SK-N-SH treated with all-trans-retinoic acid at 6 μM for 48 hours (cell line): ENCODE data around the gene ZNF451.

ENCODE experiments used
- ATAC-seq: fragments of 200-7000 bp; cut with Tn5 transposase; 3 replicates; pipeline ENCODE4 v1.9.1; 2020; ENCODE audit warnings: mild to moderate bottlenecking, moderate library complexity
- ARNTL ChIP-seq: fragments of 450-650 bp; formaldehyde crosslinking; IDR thresholded peaks from 2 replicates; pipeline ENCODE4 v1.5.0; 2020; ENCODE audit warnings: low read depth, mild to moderate bottlenecking, moderate library complexity, borderline replicate concordance
- BACH2 ChIP-seq: fragments of 250-450 bp; sonication (Bioruptor Pico); IDR thresholded peaks from 2 replicates; pipeline ENCODE4 v1.9.0; 2021; ENCODE audit warnings: mild to moderate bottlenecking, borderline replicate concordance
- CREB5 ChIP-seq: fragments of 250-450 bp; sonication (Bioruptor Pico); IDR thresholded peaks from 2 replicates; pipeline ENCODE4 v1.5.1; 2020; ENCODE audit warnings: low read depth, mild to moderate bottlenecking, moderate library complexity
- CSDC2 ChIP-seq: fragments of 250-450 bp; sonication (Bioruptor Pico); IDR thresholded peaks from 2 replicates; pipeline ENCODE4 v1.5.0; 2020; ENCODE audit warnings: mild to moderate bottlenecking, moderate library complexity
- CSRNP3 ChIP-seq: fragments of 250-450 bp; sonication (Bioruptor Pico); IDR thresholded peaks from 2 replicates; pipeline ENCODE4 v1.5.1; 2021; ENCODE audit warnings: mild to moderate bottlenecking, moderate library complexity
- ESRRG ChIP-seq: fragments of 250-450 bp; sonication (Bioruptor Pico); IDR thresholded peaks from 2 replicates; pipeline ENCODE4 v1.6.1; 2021; ENCODE audit warnings: mild to moderate bottlenecking
- GLIS3 ChIP-seq: fragments of 250-450 bp; sonication (Bioruptor Pico); IDR thresholded peaks from 2 replicates; pipeline ENCODE4 v1.5.0; 2020; ENCODE audit warnings: mild to moderate bottlenecking, moderate library complexity
- ISL1 ChIP-seq: fragments of 250-450 bp; sonication (Bioruptor Pico); IDR thresholded peaks from 2 replicates; pipeline ENCODE4 v2.1.2; 2022; ENCODE audit warnings: mild to moderate bottlenecking, moderate library complexity
- OSR1 ChIP-seq: fragments of 250-450 bp; sonication (Bioruptor Pico); IDR thresholded peaks from 2 replicates; pipeline ENCODE4 v1.8.0; 2022; ENCODE audit warnings: moderate library complexity, mild to moderate bottlenecking, inconsistent platforms
- PATZ1 ChIP-seq: fragments of 250-450 bp; sonication (Bioruptor Pico); IDR thresholded peaks from 2 replicates; pipeline ENCODE4 v1.8.0; 2020; ENCODE audit warnings: mild to moderate bottlenecking, moderate library complexity, borderline replicate concordance
- POU6F1 ChIP-seq: fragments of 250-450 bp; sonication (Bioruptor Pico); IDR thresholded peaks from 2 replicates; pipeline ENCODE4 v1.8.0; 2021; ENCODE audit warnings: low read depth, mild to moderate bottlenecking, moderate library complexity, borderline replicate concordance
- PPARA ChIP-seq: fragments of 250-450 bp; sonication (Bioruptor Pico); IDR thresholded peaks from 2 replicates; pipeline ENCODE4 v1.5.0; 2020; ENCODE audit warnings: mild to moderate bottlenecking, borderline replicate concordance
- RARB ChIP-seq: fragments of 250-450 bp; sonication (Bioruptor Pico); IDR thresholded peaks from 2 replicates; pipeline ENCODE4 v1.8.0; 2021; ENCODE audit warnings: mild to moderate bottlenecking, moderate library complexity
- SNAI2 ChIP-seq: fragments of 250-450 bp; sonication (Bioruptor Pico); IDR thresholded peaks from 2 replicates; pipeline ENCODE4 v1.5.0; 2020; ENCODE audit warnings: mild to moderate bottlenecking, moderate library complexity
- TCF4 ChIP-seq: fragments of 250-450 bp; sonication (Bioruptor Pico); IDR thresholded peaks from 2 replicates; pipeline ENCODE4 v1.8.0; 2021; ENCODE audit warnings: mild to moderate bottlenecking, moderate library complexity, borderline replicate concordance
- TOX ChIP-seq: fragments of 250-450 bp; sonication (Bioruptor Pico); IDR thresholded peaks from 2 replicates; pipeline ENCODE4 v1.8.0; 2021; ENCODE audit warnings: mild to moderate bottlenecking, moderate library complexity, borderline replicate concordance
- TSHZ2 ChIP-seq: fragments of 250-450 bp; sonication (Bioruptor Pico); IDR thresholded peaks from 2 replicates; pipeline ENCODE4 v1.5.0; 2020; ENCODE audit warnings: mild to moderate bottlenecking, moderate library complexity
- ZC3H10 ChIP-seq: fragments of 250-450 bp; sonication (Bioruptor Pico); IDR thresholded peaks from 2 replicates; pipeline ENCODE4 v1.5.1; 2021; ENCODE audit warnings: mild to moderate bottlenecking, moderate library complexity
- ZFP30 ChIP-seq: fragments of 450-650 bp; formaldehyde crosslinking; IDR thresholded peaks from 2 replicates; pipeline ENCODE4 v1.5.0; 2022; ENCODE audit warnings: mild to moderate bottlenecking, moderate library complexity
- ZNF565 ChIP-seq: fragments of 450-650 bp; formaldehyde crosslinking; conservative IDR thresholded peaks from 2 replicates; pipeline ENCODE4 v1.5.0; 2020; ENCODE audit warnings: low read depth, mild to moderate bottlenecking, moderate library complexity
- ZNF70 ChIP-seq: fragments of 450-650 bp; formaldehyde crosslinking; IDR thresholded peaks from 2 replicates; pipeline ENCODE4 v1.5.0; 2020; ENCODE audit warnings: mild to moderate bottlenecking, moderate library complexity
- ZNF8 ChIP-seq: fragments of 450-650 bp; formaldehyde crosslinking; IDR thresholded peaks from 2 replicates; pipeline ENCODE4 v1.5.0; 2020; ENCODE audit warnings: mild to moderate bottlenecking, moderate library complexity

ZNF451 gene

GRCh38 chr6:57135885-57136284 is 45.9 kb downstream of the ZNF451 start:
- no peak for TF ChIP-seq ZNF565 (CRISPR knock-in tag)
- TF ChIP-seq ISL1 (CRISPR knock-in tag) = no peak
- TF ChIP-seq ARNTL (CRISPR knock-in tag) = no peak
- TF ChIP-seq PATZ1 = no peak
- TF ChIP-seq OSR1 (CRISPR knock-in tag) = no peak
- no peak for TF ChIP-seq ZFP30 (CRISPR knock-in tag)
- TF ChIP-seq GLIS3 = no peak
- TF ChIP-seq SNAI2 = no peak
- ATAC-seq = peak; percentile 64

- TF ChIP-seq ZC3H10 (CRISPR knock-in tag) = no peak
- no peak for TF ChIP-seq ZFP30 (CRISPR knock-in tag)
- TF ChIP-seq BACH2 = no peak
- TF ChIP-seq ESRRG (CRISPR knock-in tag) = no peak
- no peak for ATAC-seq
These were observed 47.4 kb downstream of the ZNF451 start for GRCh38 chr6:57137350-57137749.

- no peak for ATAC-seq
- no peak for TF ChIP-seq TSHZ2 (CRISPR knock-in tag)
- no peak for TF ChIP-seq ESRRG (CRISPR knock-in tag)
- TF ChIP-seq PATZ1 = no peak
- TF ChIP-seq ZNF8 (CRISPR knock-in tag) = no peak
- TF ChIP-seq BACH2 = no peak
- no peak for TF ChIP-seq OSR1 (CRISPR knock-in tag)
- TF ChIP-seq TOX (CRISPR knock-in tag) = no peak
- TF ChIP-seq ZNF70 (CRISPR knock-in tag) = no peak
- TF ChIP-seq ISL1 (CRISPR knock-in tag) = no peak
- TF ChIP-seq GLIS3 = no peak
- TF ChIP-seq PPARA = no peak
- no peak for TF ChIP-seq RARB (CRISPR knock-in tag)
- TF ChIP-seq, all 23 proteins: peak for 0
These were observed 48.0 kb downstream of the ZNF451 start for GRCh38 chr6:57138026-57138425.

GRCh38 chr6:57141451-57142177 is 51.6 kb downstream of the ZNF451 start:
- TF ChIP-seq CREB5 = no peak
- TF ChIP-seq CSDC2 (CRISPR knock-in tag) = no peak
- no peak for TF ChIP-seq GLIS3
- TF ChIP-seq, all 23 proteins: peak for 0
- no peak for ATAC-seq

GRCh38 chr6:57142178-57142525 is 52.2 kb downstream of the ZNF451 start:
- no peak for ATAC-seq
- TF ChIP-seq TCF4 (CRISPR knock-in tag) = no peak
- no peak for TF ChIP-seq OSR1 (CRISPR knock-in tag)
- no peak for TF ChIP-seq TOX (CRISPR knock-in tag)
- no peak for TF ChIP-seq ARNTL (CRISPR knock-in tag)
- TF ChIP-seq ISL1 (CRISPR knock-in tag) = no peak
- TF ChIP-seq PATZ1 = no peak
- TF ChIP-seq CSRNP3 (CRISPR knock-in tag) = no peak
- no peak for TF ChIP-seq POU6F1 (CRISPR knock-in tag)
- TF ChIP-seq ZFP30 (CRISPR knock-in tag) = no peak
